ENCODE measurements around the gene USP32. TPM values are rescaled to one million over a fixed set of nuclear protein-coding genes. Genes with fewer than 3 reads are reported as not detected.

The USP32 gene
- total and polyA plus RNA-seq, 3 experiments from 2014 or later = 8.6 to 24.8 (median 23.1) TPM

GRCh38 chr17:60311186-60311585 lies 80.7 kb downstream of the USP32 start:
- Histone ChIP-seq H3K4me3 (ENCODE audit: low read length) (no peak overlapping the region), H3K27me3 (ENCODE audit: insufficient read depth, low read length, poor library complexity, severe bottlenecking) (no peaks in the 10 kb centered on the region), H3K9me3 (ENCODE audit: low read length) (no peaks in the 10 kb centered on the region), H3K36me3 (ENCODE audit: insufficient read depth, low read length) (no peaks in the 10 kb centered on the region), H3K27ac (ENCODE audit: low read depth, low read length) (no peak overlapping the region), H3K4me1 (ENCODE audit: insufficient read depth, low read length) (peaks cover 6% of the 10 kb centered on the region)
- H3K36me3 Mint-ChIP-seq = peaks cover 10 to 22% (median 10%) of the 10 kb centered on the region in 3 donors
- no peak overlapping the region for H3K4me3 Mint-ChIP-seq
- no peak overlapping the region for H3K27ac Mint-ChIP-seq
- no peak for DNase-seq
- H3K27me3 Mint-ChIP-seq = no peaks in the 10 kb centered on the region
- CTCF ChIA-PET = no interaction called here
- peaks cover 0 to 3% (median 0%) of the 10 kb centered on the region in 5 donors for H3K9me3 Mint-ChIP-seq
- POLR2A ChIA-PET = no interaction called here
- H3K4me1 Mint-ChIP-seq = peaks cover 19 to 30% (median 19%) of the 10 kb centered on the region in 3 donors

GRCh38 chr17:60305141-60305540 lies 86.8 kb downstream of the USP32 start:
- H3K27ac Mint-ChIP-seq = peak overlapping the region in 4 of 8 donors; percentile 38 to 86 (median 65)
- no peak overlapping the region for H3K27ac ChIP-seq (ENCODE audit: low read depth, low read length)
- peak overlapping the region in 2 of 7 donors; percentile 25 to 36 for H3K4me3 Mint-ChIP-seq
- no peak overlapping the region for H3K4me3 ChIP-seq (ENCODE audit: low read length)
- DNase-seq = peak in 2 of 5 donors; percentile 3 to 8
- H3K9me3 Mint-ChIP-seq = no peaks in the 10 kb centered on the region
- peaks cover 9% of the 10 kb centered on the region for H3K4me1 ChIP-seq (ENCODE audit: insufficient read depth, low read length)
- H3K27me3 ChIP-seq (ENCODE audit: insufficient read depth, low read length, poor library complexity, severe bottlenecking) = no peaks in the 10 kb centered on the region
- H3K27me3 Mint-ChIP-seq = no peaks in the 10 kb centered on the region
- H3K4me1 Mint-ChIP-seq = peaks cover 21 to 29% (median 29%) of the 10 kb centered on the region in 3 donors
- H3K36me3 Mint-ChIP-seq = peaks cover 11 to 28% (median 11%) of the 10 kb centered on the region in 3 donors
- POLR2A ChIA-PET = no interaction called here
- CTCF ChIA-PET = no interaction called here
- H3K9me3 ChIP-seq (ENCODE audit: low read length) = no peaks in the 10 kb centered on the region
- H3K36me3 ChIP-seq (ENCODE audit: insufficient read depth, low read length) = no peaks in the 10 kb centered on the region

- no peaks in the 10 kb centered on the region for H3K9me3 Mint-ChIP-seq
- H3K36me3 Mint-ChIP-seq = peaks cover 11 to 27% (median 12%) of the 10 kb centered on the region in 3 donors
- no peak for DNase-seq
- peaks cover 21 to 29% (median 29%) of the 10 kb centered on the region in 3 donors for H3K4me1 Mint-ChIP-seq
- H3K4me3 Mint-ChIP-seq = no peak overlapping the region
- no peaks in the 10 kb centered on the region for H3K27me3 Mint-ChIP-seq
- H3K9me3 ChIP-seq (ENCODE audit: low read length) = no peaks in the 10 kb centered on the region
- H3K27ac Mint-ChIP-seq = no peak overlapping the region
- H3K36me3 ChIP-seq (ENCODE audit: insufficient read depth, low read length) = peaks cover 2% of the 10 kb centered on the region
- H3K4me3 ChIP-seq (ENCODE audit: low read length) = no peak overlapping the region
- no peak overlapping the region for H3K27ac ChIP-seq (ENCODE audit: low read depth, low read length)
- H3K4me1 ChIP-seq (ENCODE audit: insufficient read depth, low read length) = peaks cover 9% of the 10 kb centered on the region
- CTCF ChIA-PET = interaction anchor here (1.5 kb wide), 1 partner anchor 8 kb away, joined by 4 read pairs; no protein-coding TSS in a partner anchor
- H3K27me3 ChIP-seq (ENCODE audit: insufficient read depth, low read length, poor library complexity, severe bottlenecking) = no peaks in the 10 kb centered on the region
- POLR2A ChIA-PET = interaction anchor here (0.6 kb wide), 1 partner anchor 1060 kb away, joined by 7 read pairs; no protein-coding TSS in a partner anchor
Measured at GRCh38 chr17:60304502-60304901, 87.4 kb downstream of the USP32 start.

- no peak overlapping the region for H3K4me3 Mint-ChIP-seq
- Histone ChIP-seq H3K27ac (ENCODE audit: low read depth, low read length) (no peak overlapping the region), H3K9me3 (ENCODE audit: low read length) (no peaks in the 10 kb centered on the region), H3K27me3 (ENCODE audit: insufficient read depth, low read length, poor library complexity, severe bottlenecking) (no peaks in the 10 kb centered on the region), H3K36me3 (ENCODE audit: insufficient read depth, low read length) (peaks cover 6% of the 10 kb centered on the region), H3K4me3 (ENCODE audit: low read length) (no peak overlapping the region), H3K4me1 (ENCODE audit: insufficient read depth, low read length) (peaks cover 9% of the 10 kb centered on the region)
- no peaks in the 10 kb centered on the region for H3K27me3 Mint-ChIP-seq
- peaks cover 8 to 24% (median 12%) of the 10 kb centered on the region in 3 donors for H3K36me3 Mint-ChIP-seq
- H3K9me3 Mint-ChIP-seq = no peaks in the 10 kb centered on the region
- peaks cover 21 to 29% (median 29%) of the 10 kb centered on the region in 3 donors for H3K4me1 Mint-ChIP-seq
- H3K27ac Mint-ChIP-seq = peak overlapping the region in 2 of 8 donors; percentile 4 to 6
- ChIA-PET CTCF (interaction anchor here (1.5 kb wide), 1 partner anchor 9 kb away, joined by 4 read pairs; no protein-coding TSS in a partner anchor), POLR2A (interaction anchor here (0.6 kb wide), 1 partner anchor 1061 kb away, joined by 7 read pairs; no protein-coding TSS in a partner anchor)
- DNase-seq = no peak
Measured at GRCh38 chr17:60303406-60304099, 88.4 kb downstream of the USP32 start.

- H3K27me3 Mint-ChIP-seq = no peaks in the 10 kb centered on the region
- peaks cover 19 to 27% (median 25%) of the 10 kb centered on the region in 3 donors for H3K4me1 Mint-ChIP-seq
- no peaks in the 10 kb centered on the region for H3K9me3 ChIP-seq (ENCODE audit: low read length)
- H3K4me3 Mint-ChIP-seq = no peak overlapping the region
- no peak overlapping the region for H3K27ac Mint-ChIP-seq
- H3K27ac ChIP-seq (ENCODE audit: low read depth, low read length) = no peak overlapping the region
- CTCF ChIA-PET = no interaction called here
- POLR2A ChIA-PET = no interaction called here
- H3K4me3 ChIP-seq (ENCODE audit: low read length) = no peak overlapping the region
- peaks cover 9% of the 10 kb centered on the region for H3K4me1 ChIP-seq (ENCODE audit: insufficient read depth, low read length)
- H3K27me3 ChIP-seq (ENCODE audit: insufficient read depth, low read length, poor library complexity, severe bottlenecking) = no peaks in the 10 kb centered on the region
- H3K36me3 Mint-ChIP-seq = peaks cover 4 to 12% (median 9%) of the 10 kb centered on the region in 3 donors
- H3K9me3 Mint-ChIP-seq = no peaks in the 10 kb centered on the region
- H3K36me3 ChIP-seq (ENCODE audit: insufficient read depth, low read length) = peaks cover 6% of the 10 kb centered on the region
- no peak for DNase-seq
Measured at GRCh38 chr17:60301649-60302048, 90.3 kb downstream of the USP32 start.

- Histone ChIP-seq H3K36me3 (ENCODE audit: insufficient read depth, low read length) (peaks cover 6% of the 10 kb centered on the region), H3K4me3 (ENCODE audit: low read length) (no peak overlapping the region), H3K9me3 (ENCODE audit: low read length) (no peaks in the 10 kb centered on the region), H3K4me1 (ENCODE audit: insufficient read depth, low read length) (peaks cover 9% of the 10 kb centered on the region), H3K27me3 (ENCODE audit: insufficient read depth, low read length, poor library complexity, severe bottlenecking) (no peaks in the 10 kb centered on the region), H3K27ac (ENCODE audit: low read depth, low read length) (no peak overlapping the region)
- POLR2A ChIA-PET = no interaction called here
- H3K36me3 Mint-ChIP-seq = peaks cover 4 to 14% (median 11%) of the 10 kb centered on the region in 3 donors
- DNase-seq = no peak
- H3K4me3 Mint-ChIP-seq = no peak overlapping the region
- no peaks in the 10 kb centered on the region for H3K27me3 Mint-ChIP-seq
- H3K4me1 Mint-ChIP-seq = peaks cover 17 to 27% (median 24%) of the 10 kb centered on the region in 3 donors
- CTCF ChIA-PET = no interaction called here
- H3K9me3 Mint-ChIP-seq = no peaks in the 10 kb centered on the region
- no peak overlapping the region for H3K27ac Mint-ChIP-seq
Measured at GRCh38 chr17:60300949-60301348, 91.0 kb downstream of the USP32 start.

- ChIA-PET POLR2A (no interaction called here), CTCF (no interaction called here)
- Histone ChIP-seq H3K36me3 (ENCODE audit: insufficient read depth, low read length) (peaks cover 6% of the 10 kb centered on the region), H3K4me1 (ENCODE audit: insufficient read depth, low read length) (peaks cover 1% of the 10 kb centered on the region), H3K27me3 (ENCODE audit: insufficient read depth, low read length, poor library complexity, severe bottlenecking) (no peaks in the 10 kb centered on the region), H3K27ac (ENCODE audit: low read depth, low read length) (no peak overlapping the region), H3K4me3 (ENCODE audit: low read length) (no peak overlapping the region), H3K9me3 (ENCODE audit: low read length) (no peaks in the 10 kb centered on the region)
- Mint-ChIP-seq H3K4me1 (peaks cover 9 to 17% (median 14%) of the 10 kb centered on the region in 3 donors), H3K27ac (peak overlapping the region in 1 of 8 donors; percentile 17), H3K36me3 (peaks cover 4 to 16% (median 10%) of the 10 kb centered on the region in 3 donors), H3K27me3 (no peaks in the 10 kb centered on the region), H3K4me3 (no peak overlapping the region), H3K9me3 (no peaks in the 10 kb centered on the region)
- DNase-seq = no peak
Measured at GRCh38 chr17:60300011-60300410, 91.9 kb downstream of the USP32 start.

- H3K4me1 ChIP-seq (ENCODE audit: insufficient read depth, low read length) = no peaks in the 10 kb centered on the region
- no peaks in the 10 kb centered on the region for H3K27me3 Mint-ChIP-seq
- ChIA-PET POLR2A (interaction anchor here (0.6 kb wide), 1 partner anchor 58 kb away, joined by 3 read pairs; no protein-coding TSS in a partner anchor), CTCF (no interaction called here)
- H3K4me3 ChIP-seq (ENCODE audit: low read length) = no peak overlapping the region
- H3K36me3 Mint-ChIP-seq = peaks cover 4 to 27% (median 14%) of the 10 kb centered on the region in 3 donors
- H3K27ac Mint-ChIP-seq = no peak overlapping the region
- no peaks in the 10 kb centered on the region for H3K9me3 ChIP-seq (ENCODE audit: low read length)
- H3K27me3 ChIP-seq (ENCODE audit: insufficient read depth, low read length, poor library complexity, severe bottlenecking) = no peaks in the 10 kb centered on the region
- no peak overlapping the region for H3K27ac ChIP-seq (ENCODE audit: low read depth, low read length)
- peaks cover 6% of the 10 kb centered on the region for H3K36me3 ChIP-seq (ENCODE audit: insufficient read depth, low read length)
- no peak for DNase-seq
- H3K4me3 Mint-ChIP-seq = no peak overlapping the region
- H3K4me1 Mint-ChIP-seq = peaks cover 0 to 3% (median 0%) of the 10 kb centered on the region in 3 donors
- H3K9me3 Mint-ChIP-seq = no peaks in the 10 kb centered on the region
Measured at GRCh38 chr17:60297760-60298401, 94.1 kb downstream of the USP32 start.

Measured in CD8-positive, alpha-beta memory T cell (primary cell).